HCT116 (cell line): ENCODE data around the gene COL9A3. TPM values are rescaled to one million over a fixed set of nuclear protein-coding genes. Genes with fewer than 3 reads are reported as not detected.

Source experiments
- ATAC-seq: fragments of 200-7000 bp; cut with Tn5 transposase; 2 replicates; pipeline ENCODE4 v1.9.1; 2020; ENCODE audit warnings: mild to moderate bottlenecking, moderate library complexity
- BruUV-seq: library from RNA; stranded (reverse); fragments of 400-500 nt; replicated peaks from 2 replicates; lab custom pipeline; 2021; lab: Mats Ljungman, UMichigan
- CTCF ChIA-PET: fragments of 300-600 bp; sonication (Branson Sonifier 250); formaldehyde crosslinking; loops from one replicate; lab custom pipeline; 2021; ENCODE audit warnings: antibody characterized with exemption; lab: Charles Lee
- POLR2A ChIA-PET: fragments of 300-600, 350-600 bp; sonication (Branson Sonifier 250); formaldehyde crosslinking; loops from one replicate; lab custom pipeline; 2021; ENCODE audit warnings: antibody characterized with exemption; lab: Charles Lee
- RAD21 ChIA-PET, 2 experiments: fragments of 300-600 bp; sonication (Branson Sonifier 250); formaldehyde crosslinking; loops; one replicate each; lab custom pipeline; 2023; ENCODE audit warnings: low total read pairs in 2 of 2; ENCODE audit not compliant: uncharacterized antibody in 2 of 2, unreplicated experiment in 2 of 2, low non-redundant PET in 1 of 2; lab: Charles Lee
- DNase-seq: peaks from one replicate; pipeline ENCODE4 v3.0.0-alpha.2; 2010; ENCODE audit warnings: low read depth, low spot score
- H2AFZ ChIP-seq: fragments of 200-600 bp; shearing (Covaris generic), sonication (generic); 2 replicates; pipeline ENCODE4 v1.6.1; 2017; ENCODE audit warnings: low read depth, mixed run types, mixed read lengths, antibody characterized with exemption, low read length; ENCODE audit not compliant: poor library complexity, severe bottlenecking
- H3K27ac ChIP-seq: 2 replicates; pipeline ENCODE4 v1.5.1; 2012; ENCODE audit warnings: low read depth, low read length
- H3K27me3 ChIP-seq: fragments of 200-600 bp; sonication (generic); 2 replicates; pipeline ENCODE4 v1.6.1; 2016; ENCODE audit warnings: mixed run types, low read length, mixed read lengths; ENCODE audit not compliant: insufficient read depth
- H3K36me3 ChIP-seq, 2 experiments: fragments of 200-500 bp in 1 of 2; fragments of 200-600 bp in 1 of 2; sonication (Bioruptor generic) in 1 of 2; sonication (generic) in 1 of 2; 2 replicates each; pipeline versions ENCODE4 v1.5.1 to v1.6.1; 2014 to 2016; ENCODE audit warnings: low read length in 2 of 2, inconsistent platforms in 1 of 2, mixed read lengths in 1 of 2, mixed run types in 1 of 2; ENCODE audit not compliant: insufficient read depth in 2 of 2, control insufficient read depth in 1 of 2
- H3K4me1 ChIP-seq, 2 experiments: fragments of 200-600 bp in 1 of 2; sonication (generic) in 1 of 2; 2 replicates each; pipeline versions ENCODE4 v1.5.1 to v1.6.1; 2012 to 2017; ENCODE audit warnings: low read length in 2 of 2, inconsistent platforms in 1 of 2, mild to moderate bottlenecking in 1 of 2, mixed read lengths in 1 of 2, mixed run types in 1 of 2, moderate library complexity in 1 of 2; ENCODE audit not compliant: insufficient read depth in 2 of 2, control insufficient read depth in 1 of 2
- H3K4me2 ChIP-seq: fragments of 200-600 bp; sonication (generic); 2 replicates; pipeline ENCODE4 v1.6.1; 2017; ENCODE audit warnings: mixed run types, low read length, mixed read lengths
- H3K4me3 ChIP-seq, 2 experiments: fragments of 200-600 bp in 1 of 2; sonication (generic) in 1 of 2; replicated peaks in 1 of 2; 2 replicates each; pipeline ENCODE4 v1.5.1; 2011 to 2016; ENCODE audit warnings: low read length in 2 of 2, control low read depth in 1 of 2, low read depth in 1 of 2, mild to moderate bottlenecking in 1 of 2, mixed read lengths in 1 of 2, mixed run types in 1 of 2
- H3K79me2 ChIP-seq: fragments of 200-600 bp; sonication (generic); 2 replicates; pipeline ENCODE4 v1.6.1; 2017; ENCODE audit warnings: mild to moderate bottlenecking, mixed run types, low read length, moderate library complexity, mixed read lengths; ENCODE audit not compliant: insufficient read depth
- H3K9ac ChIP-seq: fragments of 200-600 bp; sonication (generic); 2 replicates; pipeline ENCODE4 v1.6.1; 2016; ENCODE audit warnings: low read length, mixed read lengths
- H3K9me2 ChIP-seq: fragments of 200-600 bp; sonication (generic), shearing (Covaris generic); 2 replicates; pipeline ENCODE4 v1.6.1; 2017; ENCODE audit warnings: mixed run types, mild to moderate bottlenecking, moderate library complexity; ENCODE audit not compliant: insufficient read depth
- H3K9me3 ChIP-seq, 2 experiments: fragments of 200-500 bp in 1 of 2; fragments of 200-600 bp in 1 of 2; sonication (Bioruptor generic) in 1 of 2; sonication (generic) in 1 of 2; 2 replicates each; pipeline ENCODE4 v1.6.1; 2014 to 2017; ENCODE audit warnings: low read length in 2 of 2, mixed read lengths in 2 of 2, inconsistent platforms in 1 of 2, low read depth in 1 of 2, mild to moderate bottlenecking in 1 of 2, mixed run types in 1 of 2, moderate library complexity in 1 of 2; ENCODE audit not compliant: control insufficient read depth in 1 of 2, insufficient read depth in 1 of 2
- H4K20me1 ChIP-seq: fragments of 200-600 bp; sonication (generic), shearing (Covaris generic); 2 replicates; pipeline ENCODE4 v1.6.1; 2017; ENCODE audit warnings: mixed run types, mild to moderate bottlenecking, moderate library complexity; ENCODE audit not compliant: insufficient read depth
- ATF3 ChIP-seq: IDR thresholded peaks from 2 replicates; pipeline ENCODE4 v1.6.1; 2012
- CBX3 ChIP-seq: IDR thresholded peaks from 2 replicates; pipeline ENCODE4 v1.6.1; 2012; ENCODE audit warnings: low read depth
- CEBPB ChIP-seq: IDR thresholded peaks from 2 replicates; pipeline ENCODE4 v1.6.1; 2012; ENCODE audit warnings: low read depth
- EZH2phosphoT487 ChIP-seq: fragments of 200-600 bp; IDR thresholded peaks from 2 replicates; pipeline ENCODE4 v1.6.1; 2018; ENCODE audit warnings: antibody characterized with exemption, borderline replicate concordance
- FOSL1 ChIP-seq: IDR thresholded peaks from 2 replicates; pipeline ENCODE4 v1.6.1; 2012; ENCODE audit warnings: low read depth
- JUND ChIP-seq: IDR thresholded peaks from 2 replicates; pipeline ENCODE4 v1.6.1; 2012
- MAX ChIP-seq: IDR thresholded peaks from 2 replicates; pipeline ENCODE4 v1.6.1; 2012
- POLR2A ChIP-seq: IDR thresholded peaks from 2 replicates; pipeline ENCODE4 v1.7.0; 2011; ENCODE audit warnings: borderline replicate concordance; ENCODE audit not compliant: insufficient read depth, insufficient read length; ENCODE audit errors: extremely low read depth
- POLR2AphosphoS5 ChIP-seq: IDR thresholded peaks from 2 replicates; pipeline ENCODE4 v1.6.1; 2011; ENCODE audit warnings: mild to moderate bottlenecking, low read depth, low read length, moderate library complexity
- RAD21 ChIP-seq: IDR thresholded peaks from 2 replicates; pipeline ENCODE4 v1.6.1; 2012; ENCODE audit warnings: low read depth, mild to moderate bottlenecking
- REST ChIP-seq: IDR thresholded peaks from 2 replicates; pipeline ENCODE4 v1.6.1; 2012; ENCODE audit warnings: low read depth
- SIN3A ChIP-seq: IDR thresholded peaks from 2 replicates; pipeline ENCODE4 v1.6.1; 2012; ENCODE audit warnings: low read depth
- SP1 ChIP-seq: IDR thresholded peaks from 2 replicates; pipeline ENCODE4 v1.6.1; 2012; ENCODE audit warnings: low read depth
- SRF ChIP-seq: IDR thresholded peaks from 2 replicates; pipeline ENCODE4 v1.6.1; 2012; ENCODE audit warnings: low read depth
- YY1 ChIP-seq: IDR thresholded peaks from 2 replicates; pipeline ENCODE4 v1.6.1; 2011; ENCODE audit warnings: low read length, low read depth, moderate library complexity, mild to moderate bottlenecking; ENCODE audit not compliant: insufficient replicate concordance; ENCODE audit errors: extremely low read depth
- ZFX ChIP-seq: fragments of 450-650 bp; IDR thresholded peaks from 2 replicates; pipeline ENCODE4 v1.6.1; 2017
- ZNF274 ChIP-seq: fragments of 200-500 bp; sonication (Bioruptor generic); IDR thresholded peaks from 2 replicates; pipeline ENCODE4 v1.6.1; 2014; ENCODE audit warnings: mild to moderate bottlenecking, low read depth, low read length, inconsistent platforms
- intact Hi-C: fragments of 100-400 bp; cut with micrococcal nuclease; formaldehyde crosslinking; loops from 2 replicates; pipeline ENCODE4 v1.10.0; 2022
- total RNA-seq: library from RNA; stranded (reverse); gene quantifications from one replicate; pipeline ENCODE4 v1.2.1, GENCODE V29; 2021; ENCODE audit not compliant: unreplicated experiment

The COL9A3 gene
- total RNA-seq, 1 experiment from 2014 or later = 29.7 TPM

- Histone ChIP-seq H3K36me3 (peaks cover 24 to 33% of the 10 kb centered on the region in 2 experiments), H3K9ac (no peak overlapping the region), H3K4me1 (no peaks in the 10 kb centered on the region), H3K9me2 (no peaks in the 10 kb centered on the region), H3K79me2 (no peaks in the 10 kb centered on the region), H3K27ac (no peak overlapping the region), H3K27me3 (no peaks in the 10 kb centered on the region), H4K20me1 (no peaks in the 10 kb centered on the region), H3K9me3 (no peaks in the 10 kb centered on the region), H2AFZ (no peak overlapping the region), H3K4me3 (no peak overlapping the region), H3K4me2 (no peak overlapping the region)
- POLR2A ChIA-PET = interaction anchor here (1.1 kb wide), 1 partner anchor 12 kb away, joined by 3 read pairs; no protein-coding TSS in a partner anchor
- intact Hi-C loops = no loop called here
- DNase-seq = no peak
- ATAC-seq = no peak
- BruUV-seq = no TSS peak
- TF ChIP-seq EZH2phosphoT487 = no peak
- TF ChIP-seq SP1 = no peak
- TF ChIP-seq ZFX = no peak
- no peak for TF ChIP-seq ZNF274
- TF ChIP-seq SIN3A = no peak
- no peak for TF ChIP-seq FOSL1
- RAD21 ChIA-PET = no interaction called here
- CTCF ChIA-PET = interaction anchor here (2.0 kb wide), 1 partner anchor 12 kb away, joined by 5 read pairs; no protein-coding TSS in a partner anchor
These were observed 70.5 kb downstream of the COL9A3 start for GRCh38 chr20:62887152-62887859.

- ATAC-seq (no peak), DNase-seq (no peak)
- H3K36me3 ChIP-seq = peaks cover 29 to 38% of the 10 kb centered on the region in 2 experiments
- ChIA-PET CTCF (interaction anchor here (2.0 kb wide), 1 partner anchor 12 kb away, joined by 5 read pairs; no protein-coding TSS in a partner anchor), RAD21 (no interaction called here), POLR2A (interaction anchor here (1.1 kb wide), 1 partner anchor 12 kb away, joined by 3 read pairs; no protein-coding TSS in a partner anchor)
- H3K9me2 ChIP-seq = no peaks in the 10 kb centered on the region
- H3K9me3 ChIP-seq = no peaks in the 10 kb centered on the region
- no peak overlapping the region for H3K27ac ChIP-seq
- no peaks in the 10 kb centered on the region for H4K20me1 ChIP-seq
- no peaks in the 10 kb centered on the region for H3K27me3 ChIP-seq
- BruUV-seq = no TSS peak
- no peak overlapping the region for H3K9ac ChIP-seq
- H3K4me3 ChIP-seq = no peak overlapping the region
- H3K4me2 ChIP-seq = no peak overlapping the region
- no peak overlapping the region for H2AFZ ChIP-seq
- H3K4me1 ChIP-seq = no peaks in the 10 kb centered on the region
- H3K79me2 ChIP-seq = no peaks in the 10 kb centered on the region
- intact Hi-C loops = no loop called here
- TF ChIP-seq SIN3A = no peak
- TF ChIP-seq ZNF274 = no peak
- no peak for TF ChIP-seq POLR2A
- no peak for TF ChIP-seq EZH2phosphoT487
- no peak for TF ChIP-seq RAD21
- TF ChIP-seq ATF3 = no peak
- TF ChIP-seq SP1 = no peak
- no peak for TF ChIP-seq CEBPB
- no peak for TF ChIP-seq ZFX
- no peak for TF ChIP-seq SRF
- no peak for TF ChIP-seq MAX
- TF ChIP-seq POLR2AphosphoS5 = no peak
- no peak for TF ChIP-seq REST
- no peak for TF ChIP-seq YY1
- no peak for TF ChIP-seq CBX3
- TF ChIP-seq FOSL1 = no peak
- TF ChIP-seq JUND = no peak
These were observed 71.0 kb downstream of the COL9A3 start for GRCh38 chr20:62887860-62888239.
